HG03457 (cell line): ENCODE data around the gene CLDN11.

ENCODE experiments used
- ATAC-seq: cut with Tn5 transposase; IDR thresholded peaks from one replicate; pipeline ENCODE4 v1.9.1; 2021; ENCODE audit warnings: moderate number of reproducible peaks; ENCODE audit not compliant: unreplicated experiment

CLDN11 gene

GRCh38 chr3:170418422-170419398 is at the start of gene CLDN11:
Gene CLDN11 (plus strand): TSS chr3:170418868. CDS start chr3:170419067, 199 bp downstream.
- ATAC-seq: no peak

DNA sequence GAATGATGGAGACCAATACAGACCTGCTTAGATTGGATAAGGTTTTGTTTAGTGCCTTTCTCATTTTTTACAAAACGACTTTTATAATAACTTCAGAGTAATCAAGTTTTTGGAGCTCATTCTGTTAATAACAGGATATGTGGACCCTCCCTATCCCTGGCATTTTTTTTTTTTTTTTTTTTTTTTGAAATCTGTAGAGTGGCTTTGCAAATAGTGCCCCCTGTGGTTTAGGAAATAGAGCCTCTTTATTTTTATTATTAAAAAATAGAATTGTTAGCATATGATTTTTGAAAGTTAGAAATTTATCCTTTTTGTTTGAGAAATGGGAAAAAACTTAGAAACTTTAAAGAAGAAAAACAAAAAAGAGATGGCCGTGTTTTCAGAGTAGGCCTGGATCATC is 49.7 kb upstream of the CLDN11 start:
- no peak for ATAC-seq

DNA sequence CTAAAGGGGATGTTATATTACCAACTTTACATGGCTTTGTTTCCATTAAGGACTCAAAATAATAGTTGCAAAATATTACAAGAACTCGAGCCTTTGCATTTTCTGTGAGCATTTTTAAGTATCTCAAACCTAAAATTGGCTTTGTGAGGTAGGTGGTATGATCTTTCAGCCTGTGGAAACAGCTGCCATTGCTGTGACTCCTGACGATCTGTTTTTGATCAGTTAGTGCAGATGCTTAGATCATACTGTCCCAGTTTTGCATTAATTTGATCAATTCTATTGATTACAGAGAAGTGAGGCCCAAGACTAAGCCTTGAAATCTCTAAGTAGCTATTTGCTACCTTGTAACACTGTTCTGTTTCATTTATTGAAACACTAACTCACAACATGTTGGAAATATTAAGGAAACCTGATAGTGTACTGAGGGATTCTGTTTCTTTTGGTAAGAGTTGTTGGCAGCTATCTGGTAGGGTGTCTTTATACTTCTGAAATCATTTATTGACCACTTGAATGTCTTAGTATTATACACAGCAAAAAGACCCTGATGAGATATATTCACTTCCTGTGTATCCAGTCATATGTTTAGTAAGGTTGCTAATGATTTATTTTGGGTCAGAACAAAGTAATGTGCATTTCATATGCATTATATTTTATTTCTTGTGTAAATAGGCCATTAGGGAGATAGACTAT is 46.3 kb upstream of the CLDN11 start:
- ATAC-seq: peak; percentile 49

GRCh38 chr3:170383567-170383966 is 35.1 kb upstream of the CLDN11 start:
- ATAC-seq: no peak

GRCh38 chr3:170386468-170386867 is 32.2 kb upstream of the CLDN11 start:
- no peak for ATAC-seq

GRCh38 chr3:170387950-170388349 is 30.7 kb upstream of the CLDN11 start:
- no peak for ATAC-seq

DNA sequence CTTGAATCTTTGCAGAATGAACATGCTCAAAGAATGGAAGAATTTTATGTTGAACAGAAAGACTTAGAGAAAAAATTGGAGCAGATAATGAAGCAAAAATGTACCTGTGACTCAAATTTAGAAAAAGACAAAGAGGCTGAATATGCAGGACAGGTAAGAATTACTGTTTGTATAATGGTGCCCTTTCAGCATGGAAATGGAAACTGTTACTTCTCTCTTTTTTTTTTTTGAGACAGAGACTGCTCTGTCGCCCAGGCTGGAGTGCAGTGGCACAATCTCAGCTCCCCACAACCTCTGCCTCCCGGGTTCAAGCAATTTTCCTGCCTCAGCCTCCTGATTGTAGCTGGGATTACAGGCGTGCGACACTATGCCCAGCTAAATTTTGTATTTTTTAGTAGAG is 27.6 kb upstream of the CLDN11 start:
- no peak for ATAC-seq

- ATAC-seq: no peak
Observed at GRCh38 chr3:170397685-170398084, 21.0 kb upstream of the CLDN11 start.

DNA sequence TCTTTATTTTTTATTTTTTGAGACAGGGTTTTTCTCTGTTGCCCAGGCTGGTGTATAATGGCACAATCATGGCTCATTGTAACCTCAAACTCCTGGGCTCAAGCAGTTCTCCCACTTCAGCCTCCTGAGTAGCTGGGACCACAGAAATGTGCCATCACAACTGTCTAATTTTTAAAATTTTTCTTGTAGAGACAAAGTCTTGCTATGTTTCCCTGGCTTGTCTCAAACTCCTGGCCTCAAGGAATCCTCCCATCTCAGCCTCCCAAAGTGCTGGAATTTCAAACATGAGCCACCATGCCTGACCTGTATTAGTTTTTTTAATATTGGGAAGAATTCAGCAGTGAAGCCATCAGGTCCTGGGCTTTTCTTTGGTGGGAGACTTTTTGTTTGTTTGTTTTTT is 13.6 kb upstream of the CLDN11 start:
- ATAC-seq: no peak

DNA sequence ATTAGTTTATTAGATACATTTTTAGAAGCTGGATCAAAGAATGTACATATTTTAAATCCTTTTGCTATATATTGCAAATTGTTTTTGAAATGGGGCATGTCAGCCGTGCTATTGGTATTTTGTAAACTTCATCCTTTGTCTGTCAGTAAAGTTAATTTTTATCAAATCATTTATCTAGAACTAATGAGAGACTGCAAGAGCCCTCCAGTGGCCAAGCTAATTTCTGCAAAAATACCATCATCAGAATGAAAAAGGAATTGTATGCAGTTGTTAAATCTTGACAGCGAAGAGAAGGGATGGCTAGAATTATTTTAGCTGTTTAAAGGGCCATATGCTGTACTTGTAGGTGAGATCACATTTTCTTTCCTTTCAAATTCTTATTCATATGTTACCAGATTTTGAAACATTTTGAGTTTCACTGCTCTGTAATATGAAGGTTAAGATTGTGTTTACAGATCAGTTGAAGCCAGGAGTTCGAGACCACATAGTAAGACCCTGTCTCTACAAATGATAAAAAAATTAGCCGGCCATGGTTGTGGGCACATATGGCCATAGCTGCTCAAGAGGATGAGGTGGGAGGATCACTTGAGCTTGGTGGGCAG is 8.1 kb upstream of the CLDN11 start:
- no peak for ATAC-seq

- ATAC-seq: no peak
Observed at GRCh38 chr3:170413291-170413690, 5.4 kb upstream of the CLDN11 start.

- no peak for ATAC-seq
Observed at GRCh38 chr3:170414202-170414663, 4.4 kb upstream of the CLDN11 start.

- no peak for ATAC-seq
Observed at GRCh38 chr3:170417090-170417489, 1.6 kb upstream of the CLDN11 start.

GRCh38 chr3:170419557-170420087 is 954 bp downstream of the CLDN11 start:
- no peak for ATAC-seq

DNA sequence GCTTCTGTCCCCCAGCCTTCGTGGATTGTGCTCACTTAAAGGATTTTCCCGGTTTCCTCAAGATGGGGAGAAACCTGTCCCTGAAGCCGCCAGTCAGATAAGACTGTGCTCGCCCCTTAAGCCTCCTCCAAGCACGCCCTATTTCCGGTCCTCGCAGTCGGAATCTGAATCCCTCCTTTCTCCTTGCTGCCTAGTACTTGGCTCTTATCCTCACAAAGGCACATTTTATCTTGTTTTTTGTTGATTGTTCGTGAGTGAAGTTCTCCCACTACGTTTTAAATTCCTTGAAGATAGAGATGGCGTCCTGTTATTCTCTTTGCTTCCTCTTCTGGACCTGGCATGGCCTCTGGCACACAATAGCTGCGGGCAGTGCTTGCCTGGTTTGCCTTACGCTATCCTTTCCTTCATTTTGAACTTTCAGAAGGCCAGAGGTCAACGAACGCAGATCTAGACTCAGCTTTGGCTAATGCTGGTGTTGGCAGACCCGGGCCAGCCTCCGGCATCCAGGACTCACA is 1.7 kb downstream of the CLDN11 start:
- ATAC-seq: no peak

- no peak for ATAC-seq
Observed at GRCh38 chr3:170421111-170421641, 2.5 kb downstream of the CLDN11 start.

GRCh38 chr3:170421758-170422157 is 3.1 kb downstream of the CLDN11 start:
- ATAC-seq: no peak

- no peak for ATAC-seq
Observed at GRCh38 chr3:170423001-170423615, 4.4 kb downstream of the CLDN11 start.

DNA sequence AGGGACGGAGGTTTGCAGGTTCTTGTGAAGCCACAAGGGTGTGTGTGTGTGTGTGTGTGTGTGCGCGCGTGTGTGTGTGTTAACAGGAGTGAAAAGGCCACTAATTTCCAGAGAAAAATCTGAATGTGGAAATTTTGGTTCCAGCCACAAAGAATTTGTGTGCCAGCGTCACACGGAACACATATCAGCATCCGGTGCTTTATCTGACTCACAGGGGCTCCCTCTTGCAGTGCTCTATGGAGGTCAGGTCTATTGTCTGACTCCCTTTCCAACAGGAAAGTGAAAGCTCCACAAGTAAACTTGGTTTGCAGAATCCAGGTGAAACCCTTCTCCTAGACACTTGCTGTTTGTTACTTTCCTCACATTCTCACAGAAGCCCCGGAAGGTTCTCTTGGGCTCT is 6.2 kb downstream of the CLDN11 start:
- no peak for ATAC-seq

DNA sequence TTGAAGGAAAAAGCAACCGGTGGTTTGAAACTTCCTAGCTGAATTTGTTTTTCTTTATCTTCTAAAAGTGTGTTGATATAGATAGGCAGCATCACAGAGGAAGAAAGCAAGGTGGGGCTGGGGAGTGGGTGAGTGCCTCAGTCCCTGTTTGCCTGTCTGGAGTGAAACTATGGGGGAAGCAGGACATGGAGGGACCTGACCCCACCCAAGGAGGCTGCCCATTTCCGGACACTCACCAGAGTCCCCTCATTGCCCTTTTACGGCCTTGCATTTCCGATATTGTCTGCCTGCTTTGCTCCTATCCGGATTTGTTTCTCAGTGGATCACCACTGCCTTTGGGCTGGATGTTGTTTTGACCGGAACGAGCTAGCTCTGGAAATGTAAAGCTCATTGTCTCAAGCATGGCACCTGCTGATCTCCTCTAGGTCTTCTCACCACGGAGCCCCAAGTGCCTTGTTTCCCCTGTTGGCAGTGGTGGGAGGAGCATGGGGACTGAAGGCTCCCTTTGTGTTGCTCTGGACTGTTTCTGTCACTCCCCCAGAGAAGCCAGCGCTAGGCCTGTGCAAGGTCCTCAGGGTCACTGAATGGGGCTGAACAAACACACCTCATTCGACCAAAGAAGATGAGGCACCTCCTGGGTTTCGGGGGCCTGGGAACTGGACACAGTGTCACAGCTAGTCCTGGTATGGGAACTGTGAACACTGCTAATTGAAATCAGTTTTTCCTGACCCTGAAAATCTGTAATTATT is 7.0 kb downstream of the CLDN11 start:
- ATAC-seq: no peak
